Bronchial epithelial cell (primary cell): ENCODE results near the gene NRAP. TPM values are rescaled to one million over a fixed set of nuclear protein-coding genes. Genes with fewer than 3 reads are reported as not detected.
A peak's percentile ranks its signal among the peaks of the same experiment; 100 is the strongest.

Experiments
- DNase-seq: peaks from one replicate; pipeline ENCODE4 v3.0.0-alpha.2; 2010; ENCODE audit warnings: low read depth
- FAIRE-seq: peaks from 2 replicates; lab custom pipeline; 2011; peaks lifted over from hg19 to GRCh38; lab: Jason Lieb, UNC
- H3K27me3 ChIP-seq: 2 replicates; pipeline ENCODE4 v1.5.1; 2011; ENCODE audit warnings: low read length; ENCODE audit not compliant: control insufficient read depth, insufficient read depth
- H3K36me3 ChIP-seq: 2 replicates; pipeline ENCODE4 v1.5.1; 2011; ENCODE audit warnings: low read length; ENCODE audit not compliant: control insufficient read depth, insufficient read depth
- H3K4me3 ChIP-seq: 2 replicates; pipeline ENCODE4 v1.5.1; 2011; ENCODE audit warnings: mild to moderate bottlenecking, low read depth, low read length, control low read depth
- CTCF ChIP-seq: IDR thresholded peaks from 2 replicates; pipeline ENCODE4 v1.5.1; 2011; ENCODE audit warnings: mild to moderate bottlenecking, moderate library complexity, low read length, control low read depth, inconsistent platforms; ENCODE audit not compliant: insufficient read depth, severe bottlenecking
- total RNA-seq: library from RNA; depleted of rRNA; stranded (reverse); fragments of >200 nt; gene quantifications from 2 replicates; pipeline ENCODE4 v1.2.1, GENCODE V29; 2014

The NRAP gene
- total RNA-seq, 1 donor from 2014 or later, result not detected

DNA sequence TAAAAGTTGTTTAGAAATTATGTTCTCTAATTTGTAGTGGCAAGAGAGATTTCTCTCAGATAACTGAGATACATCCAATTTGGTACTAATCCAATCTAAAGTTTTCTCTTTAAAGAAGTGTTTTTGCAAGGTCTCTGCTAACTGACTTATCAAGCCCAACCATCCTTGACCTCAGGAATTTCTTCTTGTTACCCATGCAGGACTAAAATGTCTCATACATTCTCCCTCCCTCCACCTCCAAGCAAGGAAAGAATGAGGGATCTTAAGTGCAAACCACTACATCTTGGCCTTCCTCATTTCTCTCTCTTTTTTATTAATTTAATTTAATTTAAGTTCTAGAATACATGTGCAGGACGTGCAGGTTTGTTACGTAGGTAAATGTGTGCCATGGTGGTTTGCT is 12.8 kb downstream of the NRAP start:
- FAIRE-seq (no peak), DNase-seq (no peak)
- no peak for TF ChIP-seq CTCF
- Histone ChIP-seq H3K27me3 (no peaks in the 10 kb centered on the region), H3K4me3 (no peak overlapping the region), H3K36me3 (no peaks in the 10 kb centered on the region)

DNA sequence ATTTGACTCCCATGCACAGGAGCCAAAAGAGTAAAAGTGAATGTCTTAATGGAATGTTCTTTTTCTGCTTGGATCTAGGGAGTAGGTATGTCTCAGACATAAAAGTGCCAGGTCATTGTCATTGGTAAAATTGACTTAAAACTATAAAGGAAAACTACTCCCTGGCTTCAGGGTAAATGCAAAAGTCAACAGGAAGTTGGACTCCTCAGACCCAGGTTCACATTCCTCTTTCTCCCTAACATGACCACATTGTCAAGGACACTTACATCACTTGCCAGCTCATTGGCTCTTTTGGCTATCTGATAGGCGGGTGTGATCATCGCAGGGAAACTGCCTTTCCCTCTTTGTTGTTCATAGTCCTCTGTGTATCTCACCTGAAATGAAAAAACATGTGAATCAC is 13.7 kb downstream of the NRAP start:
- H3K4me3 ChIP-seq, result no peak overlapping the region
- no peak for DNase-seq
- H3K27me3 ChIP-seq, result no peaks in the 10 kb centered on the region
- H3K36me3 ChIP-seq, result no peaks in the 10 kb centered on the region
- no peak for TF ChIP-seq CTCF
- FAIRE-seq, result no peak

- no peak overlapping the region for H3K4me3 ChIP-seq
- FAIRE-seq (no peak), DNase-seq (peak; percentile 44)
- no peak for TF ChIP-seq CTCF
- H3K27me3 ChIP-seq, result no peaks in the 10 kb centered on the region
- no peaks in the 10 kb centered on the region for H3K36me3 ChIP-seq
Observed at GRCh38 chr10:113648478-113648877, 15.4 kb downstream of the NRAP start.

GRCh38 chr10:113647812-113648211 is 16.0 kb downstream of the NRAP start:
- Histone ChIP-seq H3K4me3 (no peak overlapping the region), H3K27me3 (no peaks in the 10 kb centered on the region), H3K36me3 (no peaks in the 10 kb centered on the region)
- no peak for DNase-seq
- no peak for FAIRE-seq
- TF ChIP-seq CTCF, result no peak

- no peaks in the 10 kb centered on the region for H3K36me3 ChIP-seq
- no peak for FAIRE-seq
- DNase-seq, result no peak
- H3K27me3 ChIP-seq, result no peaks in the 10 kb centered on the region
- H3K4me3 ChIP-seq, result no peak overlapping the region
- no peak for TF ChIP-seq CTCF
Observed at GRCh38 chr10:113646336-113647201, 17.3 kb downstream of the NRAP start.
